HL-60/S4 treated with retinoic acid at 250 ng/mL for 4 days and 3 days (cell line): ENCODE data around the gene EMC10.

Experiments
- in situ Hi-C: fragments of 300-500 bp; cut with MboI; formaldehyde crosslinking; loops from 2 replicates; pipeline ENCODE4 v1.7.0; 2022; ENCODE audit warnings: low sequenced_read_pairs

EMC10 gene

GRCh38 chr19:50537769-50538230 lies 61.5 kb downstream of the EMC10 start:
- in situ Hi-C loops, result no loop called here
